ENCODE measurements around the gene PPP2R3A. TPM values are rescaled to one million over a fixed set of nuclear protein-coding genes. Genes with fewer than 3 reads are reported as not detected.

Gene PPP2R3A
- total and polyA plus RNA-seq, 2 of the 13 experiments (the other 11 are each of a cell fraction or from before 2014, with no cell fraction given): 0.07 to 0.12 TPM

GRCh38 chr3:136196401-136197158 is 231.1 kb downstream of the PPP2R3A start (continued):
- TF ChIP-seq, protein P1, sequence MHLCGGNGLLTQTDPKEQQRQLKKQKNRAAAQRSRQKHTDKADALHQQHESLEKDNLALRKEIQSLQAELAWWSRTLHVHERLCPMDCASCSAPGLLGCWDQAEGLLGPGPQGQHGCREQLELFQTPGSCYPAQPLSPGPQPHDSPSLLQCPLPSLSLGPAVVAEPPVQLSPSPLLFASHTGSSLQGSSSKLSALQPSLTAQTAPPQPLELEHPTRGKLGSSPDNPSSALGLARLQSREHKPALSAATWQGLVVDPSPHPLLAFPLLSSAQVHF (CRISPR knock-in tag; IDR thresholded peaks at IDR 0.05): peak; percentile 97; the same call in 1 of the 2 replicates
- TF ChIP-seq ZBTB4 (CRISPR knock-in tag; IDR thresholded peaks at IDR 0.05; ENCODE audit: borderline replicate concordance) (peak; percentile 99), MIXL1 (CRISPR knock-in tag; IDR thresholded peaks at IDR 0.05) (peak; percentile 78), GATAD2A (CRISPR knock-in tag; IDR thresholded peaks at IDR 0.05) (peak; percentile 39; the same call in 1 of the 2 replicates), UBTF (CRISPR knock-in tag; IDR thresholded peaks at IDR 0.05) (peak; percentile 99), ZFP36 (IDR thresholded peaks at IDR 0.05; ENCODE audit: borderline replicate concordance, low read depth, low read length, partially characterized antibody) (no peak), ZNF543 (CRISPR knock-in tag; IDR thresholded peaks at IDR 0.05) (peak; percentile 70; the same call in 1 of the 2 replicates), ZC3H4 (CRISPR knock-in tag; IDR thresholded peaks at IDR 0.05; ENCODE audit: borderline replicate concordance) (no peak), EP300 (IDR thresholded peaks at IDR 0.05; ENCODE audit: low read depth in 2 of 2, low read length in 2 of 2) (no peak), EP300 (CRISPR knock-in tag; IDR thresholded peaks at IDR 0.05; ENCODE audit: borderline replicate concordance) (peak; percentile 69; the same call in 1 of the 2 replicates), ZNF280D (CRISPR knock-in tag; IDR thresholded peaks at IDR 0.05) (peak; percentile 99)
- TF ChIP-seq, protein P2, sequence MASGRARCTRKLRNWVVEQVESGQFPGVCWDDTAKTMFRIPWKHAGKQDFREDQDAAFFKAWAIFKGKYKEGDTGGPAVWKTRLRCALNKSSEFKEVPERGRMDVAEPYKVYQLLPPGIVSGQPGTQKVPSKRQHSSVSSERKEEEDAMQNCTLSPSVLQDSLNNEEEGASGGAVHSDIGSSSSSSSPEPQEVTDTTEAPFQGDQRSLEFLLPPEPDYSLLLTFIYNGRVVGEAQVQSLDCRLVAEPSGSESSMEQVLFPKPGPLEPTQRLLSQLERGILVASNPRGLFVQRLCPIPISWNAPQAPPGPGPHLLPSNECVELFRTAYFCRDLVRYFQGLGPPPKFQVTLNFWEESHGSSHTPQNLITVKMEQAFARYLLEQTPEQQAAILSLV (CRISPR knock-in tag; IDR thresholded peaks at IDR 0.05; ENCODE audit: borderline replicate concordance): peak; percentile 99
- TF ChIP-seq, protein P3, sequence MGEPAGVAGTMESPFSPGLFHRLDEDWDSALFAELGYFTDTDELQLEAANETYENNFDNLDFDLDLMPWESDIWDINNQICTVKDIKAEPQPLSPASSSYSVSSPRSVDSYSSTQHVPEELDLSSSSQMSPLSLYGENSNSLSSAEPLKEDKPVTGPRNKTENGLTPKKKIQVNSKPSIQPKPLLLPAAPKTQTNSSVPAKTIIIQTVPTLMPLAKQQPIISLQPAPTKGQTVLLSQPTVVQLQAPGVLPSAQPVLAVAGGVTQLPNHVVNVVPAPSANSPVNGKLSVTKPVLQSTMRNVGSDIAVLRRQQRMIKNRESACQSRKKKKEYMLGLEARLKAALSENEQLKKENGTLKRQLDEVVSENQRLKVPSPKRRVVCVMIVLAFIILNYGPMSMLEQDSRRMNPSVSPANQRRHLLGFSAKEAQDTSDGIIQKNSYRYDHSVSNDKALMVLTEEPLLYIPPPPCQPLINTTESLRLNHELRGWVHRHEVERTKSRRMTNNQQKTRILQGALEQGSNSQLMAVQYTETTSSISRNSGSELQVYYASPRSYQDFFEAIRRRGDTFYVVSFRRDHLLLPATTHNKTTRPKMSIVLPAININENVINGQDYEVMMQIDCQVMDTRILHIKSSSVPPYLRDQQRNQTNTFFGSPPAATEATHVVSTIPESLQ (CRISPR knock-in tag; conservative IDR thresholded peaks at IDR 0.05): peak; percentile 85; the same call in 1 of the 2 replicates
- TF ChIP-seq, protein P4, sequence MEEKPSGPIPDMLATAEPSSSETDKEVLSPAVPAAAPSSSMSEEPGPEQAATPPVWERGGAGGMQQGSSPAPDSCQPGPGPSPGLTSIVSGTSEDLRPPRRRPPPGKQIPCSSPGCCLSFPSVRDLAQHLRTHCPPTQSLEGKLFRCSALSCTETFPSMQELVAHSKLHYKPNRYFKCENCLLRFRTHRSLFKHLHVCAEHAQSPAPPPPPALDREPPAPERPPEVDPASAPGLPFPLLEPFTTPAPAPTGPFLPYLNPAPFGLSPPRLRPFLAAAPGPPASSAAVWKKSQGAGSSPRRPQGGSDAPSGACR (CRISPR knock-in tag; IDR thresholded peaks at IDR 0.05): peak; percentile 94

All from HepG2 (cell line).